Upper lobe of right lung (tissue), 1 donor: ENCODE measurements around the gene KCTD16. TPM values are rescaled to one million over a fixed set of nuclear protein-coding genes. Genes with fewer than 3 reads are reported as not detected.

Source experiments
- ATAC-seq: fragments of 200-7000 bp; cut with Tn5 transposase; one replicate; pipeline ENCODE4 v1.9.1; 2020; ENCODE audit warnings: mild to moderate bottlenecking, moderate library complexity
- DNase-seq: peaks from one replicate; pipeline ENCODE4 v3.0.0-alpha.2; 2020
- H3K27ac ChIP-seq: fragments of 200-600 bp; one replicate; pipeline ENCODE4 v1.8.0; 2022
- H3K27me3 ChIP-seq: fragments of 200-600 bp; one replicate; pipeline ENCODE4 v1.8.0; 2022; ENCODE audit warnings: mild to moderate bottlenecking
- H3K36me3 ChIP-seq: fragments of 200-600 bp; one replicate; pipeline ENCODE4 v1.8.0; 2022
- H3K4me1 ChIP-seq: fragments of 200-600 bp; one replicate; pipeline ENCODE4 v1.8.0; 2022
- H3K4me3 ChIP-seq: fragments of 200-600 bp; one replicate; pipeline ENCODE4 v1.8.0; 2022; ENCODE audit warnings: mild to moderate bottlenecking
- H3K9me3 ChIP-seq: fragments of 200-600 bp; one replicate; pipeline ENCODE4 v1.8.0; 2022
- CTCF ChIP-seq: fragments of 200-600 bp; IDR thresholded peaks from one replicate; pipeline ENCODE4 v1.8.0; 2022; ENCODE audit warnings: antibody characterized with exemption
- intact Hi-C: fragments of 100-400 bp; cut with DNase I; formaldehyde crosslinking; loops from one replicate; pipeline ENCODE4 v1.11.0; 2022
- total RNA-seq: library from RNA; stranded (reverse); fragmentation: NEBNext Ultra II Directional; extraction: Animal tissue kit (Norgen Biotek cat#: 25700); gene quantifications from one replicate; pipeline ENCODE4 v1.2.1, GENCODE V29; 2021
- donor health status: DM: no; HTN: yes; CAD: no; lungs with severe emphysema.

KCTD16 gene
- total RNA-seq, 1 donor from 2014 or later: 5.1 TPM

- peaks cover 22% of the 10 kb centered on the region for H3K27me3 ChIP-seq
- ATAC-seq (no peak), DNase-seq (no peak)
- no peak overlapping the region for H3K27ac ChIP-seq
- intact Hi-C loops: no loop called here
- no peak for TF ChIP-seq CTCF
- H3K4me3 ChIP-seq: peak overlapping the region; percentile 49
- no peaks in the 10 kb centered on the region for H3K9me3 ChIP-seq
- H3K4me1 ChIP-seq: no peaks in the 10 kb centered on the region
- H3K36me3 ChIP-seq: no peaks in the 10 kb centered on the region
These were observed 35.5 kb downstream of the KCTD16 start for GRCh38 chr5:144206141-144206540.

DNA sequence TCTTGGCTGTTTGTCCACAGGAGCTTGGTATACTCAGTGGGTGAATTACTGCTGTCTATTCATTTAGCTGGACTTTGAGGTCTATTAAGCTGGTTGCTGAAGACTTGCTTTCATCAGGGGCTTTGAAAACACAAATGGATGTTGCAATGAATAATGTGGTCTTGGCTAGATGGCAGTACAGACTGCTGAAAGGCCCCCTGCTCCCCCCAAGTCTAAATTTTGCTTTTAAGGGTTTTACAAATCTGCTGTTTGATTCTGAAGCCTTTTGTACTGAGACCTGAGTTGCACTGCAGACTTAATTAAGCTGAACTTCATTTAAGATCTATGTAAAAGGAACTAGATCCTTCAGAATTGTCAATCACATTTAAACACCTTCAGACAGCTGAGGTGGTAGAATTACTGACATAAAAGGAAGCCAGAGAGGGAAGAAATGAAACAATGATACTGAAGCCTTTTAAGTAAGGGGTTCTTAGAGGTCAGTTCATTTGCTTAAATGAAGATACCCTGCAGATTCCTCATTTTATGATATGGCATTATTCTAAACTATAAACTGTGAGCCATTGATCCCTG is 37.3 kb downstream of the KCTD16 start:
- intact Hi-C loops: no loop called here
- peak overlapping the region; percentile 49 for H3K4me3 ChIP-seq
- no peak for DNase-seq
- no peaks in the 10 kb centered on the region for H3K9me3 ChIP-seq
- no peak for ATAC-seq
- TF ChIP-seq CTCF: no peak
- H3K27ac ChIP-seq: no peak overlapping the region
- peaks cover 22% of the 10 kb centered on the region for H3K27me3 ChIP-seq
- H3K36me3 ChIP-seq: no peaks in the 10 kb centered on the region
- no peaks in the 10 kb centered on the region for H3K4me1 ChIP-seq

- H3K4me1 ChIP-seq: no peaks in the 10 kb centered on the region
- peaks cover 20% of the 10 kb centered on the region for H3K27me3 ChIP-seq
- intact Hi-C loops: no loop called here
- no peaks in the 10 kb centered on the region for H3K9me3 ChIP-seq
- DNase-seq (no peak), ATAC-seq (no peak)
- H3K36me3 ChIP-seq: no peaks in the 10 kb centered on the region
- H3K27ac ChIP-seq: no peak overlapping the region
- peak overlapping the region; percentile 49 for H3K4me3 ChIP-seq
- TF ChIP-seq CTCF: no peak
These were observed 38.7 kb downstream of the KCTD16 start for GRCh38 chr5:144209361-144209760.

GRCh38 chr5:144210655-144211054 is 40.0 kb downstream of the KCTD16 start:
- TF ChIP-seq CTCF: no peak
- intact Hi-C loops: no loop called here
- no peak for DNase-seq
- H3K27me3 ChIP-seq: peaks cover 10% of the 10 kb centered on the region
- no peak for ATAC-seq
- H3K4me3 ChIP-seq: no peak overlapping the region
- H3K4me1 ChIP-seq: no peaks in the 10 kb centered on the region
- H3K9me3 ChIP-seq: no peaks in the 10 kb centered on the region
- no peak overlapping the region for H3K27ac ChIP-seq
- H3K36me3 ChIP-seq: no peaks in the 10 kb centered on the region

DNA sequence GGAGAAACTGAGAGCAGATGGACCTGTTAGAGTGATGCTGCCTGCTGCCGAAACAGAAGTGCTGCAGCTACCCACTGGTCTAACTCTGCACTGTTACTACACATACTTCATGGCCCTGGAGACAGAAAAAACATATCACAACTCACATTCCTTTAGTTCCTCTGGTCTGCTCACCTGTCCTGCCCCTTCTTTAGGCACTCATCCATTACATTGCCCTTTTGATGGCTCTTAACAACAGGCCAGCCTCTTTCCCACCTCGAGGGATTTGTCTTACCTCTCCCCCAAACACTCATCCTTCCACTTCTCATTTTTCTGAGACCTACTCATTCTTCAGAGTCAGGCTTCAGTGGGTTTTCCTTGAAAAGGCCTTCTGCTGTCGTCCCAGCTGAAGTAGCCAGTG is 49.2 kb downstream of the KCTD16 start:
- H3K36me3 ChIP-seq: no peaks in the 10 kb centered on the region
- DNase-seq (no peak), ATAC-seq (peak; percentile 73)
- no peaks in the 10 kb centered on the region for H3K4me1 ChIP-seq
- no peak overlapping the region for H3K27ac ChIP-seq
- no peaks in the 10 kb centered on the region for H3K9me3 ChIP-seq
- no peaks in the 10 kb centered on the region for H3K27me3 ChIP-seq
- no peak for TF ChIP-seq CTCF
- no peak overlapping the region for H3K4me3 ChIP-seq
- intact Hi-C loops: no loop called here
